ENCODE results near the gene SNN.

SNN gene

DNA sequence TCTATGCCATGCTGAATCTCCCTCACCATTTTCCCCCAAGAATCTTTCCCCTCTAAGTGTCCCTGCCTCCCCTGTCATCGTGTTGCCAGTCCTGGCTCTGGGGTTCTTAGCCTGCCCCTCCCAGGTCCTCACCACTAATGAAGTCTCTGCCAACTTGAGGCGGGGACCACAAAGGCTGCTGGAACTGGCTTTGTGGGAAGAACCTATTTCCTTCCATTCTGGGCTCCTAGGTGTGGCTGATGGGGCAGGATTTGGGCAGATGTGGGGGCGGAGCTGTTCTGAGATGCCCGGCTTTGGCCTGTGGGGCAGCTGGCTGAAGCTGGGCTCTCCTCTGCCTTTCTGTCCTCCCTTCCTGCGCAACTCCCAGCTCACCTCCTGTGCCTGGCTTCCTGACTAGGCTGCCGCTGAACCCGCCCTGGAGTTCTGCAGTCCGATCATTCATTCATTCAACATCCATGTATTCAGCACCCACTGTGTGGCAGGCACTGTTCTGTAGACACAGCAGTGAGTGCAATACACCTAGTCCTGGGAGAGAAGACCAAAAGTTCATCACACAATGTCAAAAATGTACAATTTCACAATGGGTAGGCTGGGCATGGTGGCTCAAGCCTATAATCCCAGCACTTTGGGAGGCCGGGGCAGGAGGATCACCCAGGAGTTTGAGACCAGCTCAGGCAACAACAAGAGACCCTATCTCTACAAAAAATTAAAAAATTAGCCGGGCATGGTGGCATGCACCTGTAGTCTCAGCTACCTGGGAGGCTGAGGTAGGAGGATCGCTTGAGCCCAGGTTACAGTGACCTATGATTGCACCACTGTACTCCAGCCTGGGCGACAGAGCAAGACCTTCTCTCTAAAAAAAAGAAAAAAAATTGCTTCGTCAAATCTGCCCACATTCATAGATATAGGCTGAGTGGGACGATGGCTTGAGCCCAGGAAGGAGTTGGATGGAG is 1.9 kb upstream of the SNN start:
- no peak for DNase-seq (ENCODE audit: low read depth, low spot score)

DNA sequence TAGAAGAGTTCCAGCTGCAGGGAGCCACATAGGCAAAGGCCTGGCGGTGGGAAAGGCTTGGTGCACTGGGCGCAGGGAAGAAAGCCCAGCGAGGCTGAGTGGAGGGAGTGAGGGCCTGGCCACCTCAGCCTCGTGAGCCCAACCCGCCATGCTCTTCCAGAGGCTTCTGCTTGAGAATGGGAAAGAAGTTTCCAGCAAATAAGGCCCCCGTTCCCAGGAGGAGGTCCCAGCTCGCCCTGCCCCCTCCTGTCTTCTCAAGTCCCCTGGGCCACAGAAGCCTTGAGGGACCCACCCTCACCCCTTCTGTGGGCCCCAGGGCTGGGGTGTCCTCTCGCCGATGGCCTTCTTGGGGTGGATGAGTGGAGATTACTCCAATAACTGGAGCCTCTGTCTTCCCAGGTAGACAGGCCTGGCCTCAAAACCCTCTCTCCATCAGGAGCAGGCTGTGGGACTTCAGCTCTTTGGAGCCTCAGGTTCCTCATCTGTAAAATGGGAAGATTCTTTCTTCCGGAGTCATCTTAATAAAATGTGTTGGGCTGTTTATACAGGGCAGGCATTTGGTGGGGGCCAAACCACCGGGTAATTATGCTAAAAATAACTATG is 933 bp upstream of the SNN start:
- peak; percentile 49 for DNase-seq (ENCODE audit: low read depth, low spot score)

DNA sequence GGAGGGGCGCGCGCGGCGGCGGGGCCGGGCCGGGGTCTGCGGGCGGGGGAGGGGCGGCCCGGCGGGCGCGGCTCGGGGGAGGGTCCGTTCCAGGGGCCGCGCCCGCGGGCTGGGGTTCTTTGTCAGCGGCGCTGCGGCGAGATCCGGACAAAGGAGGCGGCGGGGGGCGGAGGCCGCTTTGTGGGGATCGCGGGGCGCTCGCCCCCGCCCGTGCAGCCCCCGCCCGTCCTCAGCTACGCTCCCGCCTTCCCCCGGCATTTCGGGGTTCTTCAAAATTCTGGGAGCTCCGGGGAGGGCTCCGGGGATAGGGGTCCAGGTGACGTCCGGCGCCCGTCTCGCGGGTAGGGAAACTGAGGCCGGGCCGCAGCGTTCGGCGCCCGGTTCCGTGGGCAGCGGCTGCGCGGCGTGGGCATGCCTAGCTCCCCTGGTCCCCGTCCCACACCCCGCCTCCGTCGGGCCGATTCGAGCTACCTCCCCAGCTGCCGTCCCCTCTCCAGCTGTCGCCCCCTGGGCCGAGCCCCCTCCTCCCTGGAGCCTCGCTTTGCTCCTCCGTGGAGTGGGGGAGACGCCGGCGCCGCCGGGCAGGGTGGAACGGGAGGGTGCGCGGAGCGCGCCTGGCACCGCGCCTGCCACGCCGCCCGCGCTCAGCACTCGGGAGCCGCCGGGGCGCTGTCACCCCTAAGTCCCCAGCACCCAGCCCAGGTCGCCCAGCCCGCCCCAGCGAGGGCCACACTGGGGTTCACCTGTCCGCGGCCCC is 546 bp downstream of the SNN start:
- DNase-seq (ENCODE audit: low read depth, low spot score), result no peak

DNA sequence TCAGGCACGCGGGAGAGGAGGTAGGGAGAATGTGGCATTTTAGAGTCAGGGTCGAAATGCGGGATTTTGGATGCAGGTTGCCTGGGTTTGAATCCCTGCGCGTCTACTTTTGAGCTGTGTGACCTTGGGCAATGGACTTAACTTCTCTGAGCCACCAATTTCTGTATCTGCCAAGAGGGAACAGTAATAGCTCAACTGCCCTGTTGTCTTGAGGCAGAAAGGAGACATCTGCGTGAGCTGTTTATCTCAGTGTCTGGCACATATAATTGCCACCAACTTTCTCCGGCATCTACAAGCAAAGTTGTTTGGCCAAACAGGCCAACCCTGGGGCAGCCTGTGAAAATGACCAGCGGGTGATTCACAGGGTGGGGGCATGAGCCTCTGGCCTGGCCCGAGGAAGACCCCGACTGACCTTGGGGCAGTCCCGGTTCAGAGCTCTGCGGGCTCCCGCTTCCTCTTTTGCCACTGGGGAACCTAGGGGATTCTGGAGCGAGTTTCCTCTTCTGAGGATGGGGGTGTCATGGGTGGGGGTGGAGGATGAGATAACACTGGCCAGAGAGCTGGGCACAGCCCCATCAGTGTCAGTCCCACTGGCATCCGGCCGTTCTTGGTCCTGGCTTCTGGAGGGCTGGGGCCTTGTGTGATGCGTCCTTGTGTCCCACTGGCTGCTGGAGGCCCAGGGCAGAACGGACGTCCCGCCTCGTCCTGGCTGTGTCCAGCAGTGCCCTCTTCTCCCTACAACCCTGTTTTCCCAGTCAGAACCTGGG is 1.3 kb downstream of the SNN start:
- DNase-seq (ENCODE audit: low read depth, low spot score), result peak; percentile 42

DNA sequence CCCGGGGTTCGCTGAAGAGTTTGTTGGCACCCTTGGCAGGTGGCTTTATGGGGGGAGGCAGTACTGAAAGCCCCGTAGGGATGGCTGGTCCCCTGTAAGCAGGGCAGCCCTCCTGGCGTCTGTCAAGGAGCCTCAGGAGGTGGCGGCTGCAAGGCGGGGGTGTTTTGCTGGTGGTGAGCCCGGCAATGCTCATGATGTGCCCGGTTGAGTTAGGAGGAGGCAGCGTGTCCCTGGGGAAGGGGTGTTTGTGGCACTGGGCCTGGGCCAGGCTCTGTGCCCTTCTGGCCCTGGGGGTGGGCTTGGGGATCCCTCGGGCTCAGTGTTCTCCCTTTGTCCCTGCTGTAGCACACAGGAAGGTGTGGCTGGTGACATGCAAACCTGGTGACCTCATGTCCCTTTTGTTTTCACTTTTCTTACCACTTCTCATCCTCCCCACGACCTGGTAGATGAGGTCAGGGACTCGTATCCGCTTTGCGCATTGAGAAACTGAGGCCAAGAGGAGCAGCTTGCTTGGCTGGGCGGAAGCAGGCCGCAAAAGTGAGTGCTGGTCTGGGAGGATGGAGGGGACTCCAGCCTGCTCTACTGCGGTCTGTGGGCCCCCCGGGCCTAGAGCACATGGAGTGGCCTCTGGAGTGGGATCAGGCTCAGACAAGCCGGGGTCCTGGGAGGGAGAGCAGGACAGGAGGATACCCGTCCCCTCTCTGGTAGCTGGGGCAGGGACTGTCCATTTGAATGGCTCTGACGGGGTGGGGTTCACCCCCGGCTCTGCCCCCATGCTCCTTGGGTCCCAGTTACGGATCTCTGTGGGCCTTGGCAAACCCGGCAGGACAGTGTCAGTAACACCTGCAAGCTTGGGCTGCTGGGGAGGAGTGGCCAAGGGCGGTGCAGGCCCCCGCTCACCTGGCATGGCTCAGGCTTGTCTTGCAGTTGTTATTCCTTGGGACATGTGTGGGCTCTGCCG is 2.2 kb downstream of the SNN start:
- peak; percentile 37 for DNase-seq (ENCODE audit: low read depth, low spot score)

DNA sequence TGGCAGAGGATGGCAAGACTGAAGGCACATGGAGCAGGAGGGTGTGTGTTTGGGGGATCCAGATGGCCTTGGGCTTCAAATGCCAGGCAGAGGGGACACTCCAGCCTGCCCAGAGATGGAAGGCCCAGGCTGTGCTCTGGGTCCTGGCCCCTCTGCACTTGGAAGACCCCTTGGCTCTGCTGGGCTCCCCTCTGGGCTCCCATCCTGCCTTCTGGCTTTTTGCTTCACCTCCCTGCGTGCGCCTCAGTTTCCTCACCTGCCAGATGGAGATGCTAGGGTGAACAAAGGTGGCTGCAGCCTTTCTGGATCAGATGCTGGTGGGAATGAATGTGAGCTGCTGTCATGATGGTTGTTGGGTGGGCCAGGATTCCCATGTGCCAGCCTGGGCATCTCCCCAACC is 3.0 kb downstream of the SNN start:
- no peak for DNase-seq (ENCODE audit: low read depth, low spot score)

DNA sequence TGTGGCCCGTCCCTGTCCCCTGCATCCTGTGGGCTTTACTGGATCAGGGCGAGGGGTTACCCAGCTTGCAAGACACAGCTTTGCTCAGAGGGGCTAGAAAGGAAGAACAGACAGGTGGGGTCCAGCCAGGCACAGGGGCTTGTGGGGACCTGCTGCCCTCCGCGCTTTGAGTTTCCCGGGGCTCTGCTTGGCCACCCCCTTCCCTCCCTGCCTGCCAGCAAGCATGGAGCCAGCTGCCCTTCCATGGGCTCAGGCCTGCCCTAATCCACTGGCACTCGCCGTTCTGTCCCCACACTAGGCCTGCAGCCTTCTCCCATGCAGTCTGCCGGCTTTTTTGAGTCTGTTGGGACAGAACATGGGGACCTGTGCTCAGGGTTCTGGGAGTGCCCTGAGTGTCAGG is 3.4 kb downstream of the SNN start:
- DNase-seq (ENCODE audit: low read depth, low spot score), result no peak

DNA sequence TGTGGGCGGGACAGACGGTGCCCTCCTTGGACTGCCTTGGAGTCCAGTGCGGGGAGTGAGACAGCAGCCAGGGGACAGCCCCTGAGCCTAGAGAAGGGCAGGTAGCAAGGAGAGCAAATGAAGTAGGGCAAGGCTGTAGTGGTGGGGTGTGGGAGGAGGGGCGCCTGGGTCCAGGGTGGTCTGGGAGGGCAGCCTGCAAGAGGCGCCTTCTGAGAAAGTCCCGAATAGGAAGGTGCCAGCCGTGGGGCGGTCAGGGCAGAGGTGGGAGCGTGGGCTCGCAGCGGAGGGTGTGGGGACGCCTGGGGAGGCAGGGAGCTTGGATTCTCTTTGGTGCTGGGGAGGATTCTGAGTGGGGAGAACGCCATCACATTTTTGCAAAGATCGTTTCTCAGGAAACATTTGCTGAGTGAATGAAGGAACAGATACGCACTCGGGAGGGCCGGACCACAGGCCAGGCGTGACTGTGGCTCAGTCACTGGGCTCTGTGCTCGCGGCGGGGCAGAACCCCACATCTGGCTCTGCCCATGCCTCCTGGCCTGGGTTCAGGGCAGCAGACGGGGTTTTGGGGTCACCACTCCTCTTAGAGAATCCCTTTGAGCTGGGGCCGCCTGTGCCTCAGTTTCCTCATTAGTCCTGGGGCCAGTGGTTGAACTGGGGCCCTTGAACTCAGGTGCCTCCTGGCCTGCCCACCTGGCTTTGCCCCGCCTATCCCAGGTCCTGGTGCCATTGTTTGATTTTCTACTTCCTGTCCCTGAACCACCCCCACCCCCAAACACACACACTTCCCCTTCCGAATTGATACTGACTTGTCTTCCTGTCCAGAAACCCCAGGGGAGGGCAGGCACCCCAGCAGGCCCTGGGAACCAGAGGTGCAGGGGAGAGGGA is 4.2 kb downstream of the SNN start:
- DNase-seq (ENCODE audit: low read depth, low spot score), result no peak

DNA sequence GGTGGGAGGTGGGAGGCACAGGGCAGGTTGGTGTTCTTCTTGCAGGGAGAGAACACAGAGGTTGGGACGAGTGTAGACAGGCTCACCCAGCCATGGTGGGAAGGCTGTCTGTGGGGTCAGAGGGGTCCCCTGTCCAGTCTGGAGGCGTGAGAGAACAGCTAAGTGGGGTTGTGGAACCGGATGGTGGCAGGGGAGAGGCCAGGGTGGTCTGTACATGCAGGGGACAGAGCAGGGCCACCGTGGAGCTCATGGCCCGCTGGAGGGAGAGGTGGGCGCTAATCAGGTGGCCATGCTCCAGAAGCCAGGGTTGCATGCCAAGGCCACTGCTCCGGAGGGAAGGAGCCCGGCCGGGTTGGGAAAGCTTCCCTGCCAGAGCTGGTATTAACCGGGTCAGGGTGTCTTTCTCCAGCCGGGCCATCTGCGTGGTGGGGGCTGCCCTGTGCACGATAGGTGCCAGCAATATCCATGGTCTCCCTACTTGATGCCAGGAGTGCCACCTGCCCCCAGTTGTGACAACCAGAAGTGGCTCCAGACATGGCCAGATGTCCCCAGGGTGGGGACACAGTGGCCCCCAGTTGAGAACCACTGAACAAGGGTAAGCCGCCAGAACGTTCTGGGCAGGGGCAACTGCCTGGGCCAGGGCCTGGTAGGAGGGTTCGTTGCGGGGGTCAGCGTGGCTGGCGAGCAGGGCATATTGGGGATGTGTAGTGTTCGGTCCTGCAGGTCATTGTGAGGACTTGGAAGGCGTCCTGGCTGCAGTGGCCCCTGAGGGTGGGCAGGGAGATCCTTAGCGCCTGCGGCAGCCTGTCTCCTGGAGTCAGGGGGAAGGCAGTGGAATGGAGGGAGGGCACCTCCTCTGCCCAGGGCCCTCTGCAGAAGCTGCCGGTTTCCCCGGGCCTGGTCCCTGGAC is 5.1 kb downstream of the SNN start:
- DNase-seq (ENCODE audit: low read depth, low spot score), result no peak

DNA sequence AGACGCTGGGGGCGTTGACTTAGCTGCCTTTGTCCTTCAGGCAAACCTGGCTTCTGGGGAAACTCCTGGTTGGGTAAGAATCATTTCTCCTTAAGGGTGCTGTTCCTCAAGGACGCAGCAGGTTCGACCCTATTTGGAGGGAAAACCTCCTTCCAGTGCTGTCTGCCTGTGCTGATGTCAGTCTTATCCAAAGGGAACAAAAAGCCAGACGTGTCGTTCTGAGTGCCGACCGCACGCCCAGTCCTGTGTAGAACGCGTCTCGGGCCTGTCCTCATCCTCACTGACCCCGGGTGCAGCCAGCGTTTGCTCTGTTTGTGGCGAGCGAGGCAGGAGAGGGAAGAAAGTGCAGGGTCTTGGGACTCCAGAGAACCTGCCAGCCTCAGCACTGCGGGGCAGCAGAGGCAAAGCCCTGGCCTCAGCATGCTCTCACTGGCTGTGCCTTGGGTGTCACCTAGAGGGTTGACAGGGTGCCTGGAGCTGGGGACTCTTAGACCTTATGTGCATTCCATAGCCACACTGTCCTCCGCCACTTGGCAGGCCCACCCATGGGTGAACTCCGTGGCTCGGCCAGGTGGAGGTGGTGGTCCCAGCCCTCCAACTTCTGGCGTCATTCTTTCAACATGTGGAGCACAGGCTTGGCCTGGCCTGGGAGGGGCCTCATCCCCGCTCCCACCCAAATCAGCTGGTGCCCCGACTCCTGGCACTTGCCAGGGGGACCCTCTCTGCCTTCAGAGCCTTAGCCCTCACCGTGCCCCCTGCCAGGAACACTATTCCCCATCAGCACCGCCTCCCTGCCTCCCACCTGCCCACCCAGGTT is 6.0 kb downstream of the SNN start:
- no peak for DNase-seq (ENCODE audit: low read depth, low spot score)

DNA sequence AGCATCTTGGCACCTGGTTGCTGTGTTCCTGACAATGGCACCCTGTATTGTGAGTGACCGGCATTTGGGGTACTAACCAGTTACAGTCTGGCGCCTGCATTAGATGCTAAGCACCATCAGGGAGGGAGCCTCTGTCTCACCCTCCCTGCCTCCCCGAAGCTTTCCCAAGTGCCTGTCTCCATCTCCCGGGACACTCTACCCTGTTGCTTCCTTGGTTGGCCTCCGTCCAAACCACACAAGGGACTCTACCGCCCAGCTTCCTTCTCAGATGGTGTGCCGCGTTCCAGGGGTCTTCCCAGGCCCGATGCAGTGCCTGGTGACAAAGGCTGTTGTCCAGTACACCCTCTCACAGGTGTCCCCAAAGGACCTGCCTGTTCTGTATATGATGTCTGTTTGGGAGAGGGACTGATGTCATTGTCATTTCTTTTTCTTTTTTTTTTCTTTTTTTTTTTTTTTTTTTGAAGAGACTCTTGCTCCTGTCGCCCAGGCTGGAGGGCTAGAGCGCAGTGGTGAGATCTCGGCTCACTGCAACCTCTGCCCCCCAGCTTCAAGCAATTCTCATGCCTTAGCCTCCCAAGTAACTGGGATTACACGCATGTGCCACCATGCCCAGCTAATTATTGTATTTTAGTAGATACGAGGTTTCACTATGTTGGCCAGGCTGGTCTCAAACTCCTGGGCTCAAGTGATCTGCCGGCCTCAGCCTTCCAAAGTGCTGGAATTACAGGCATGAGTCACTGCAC is 6.7 kb downstream of the SNN start:
- no peak for DNase-seq (ENCODE audit: low read depth, low spot score)

DNA sequence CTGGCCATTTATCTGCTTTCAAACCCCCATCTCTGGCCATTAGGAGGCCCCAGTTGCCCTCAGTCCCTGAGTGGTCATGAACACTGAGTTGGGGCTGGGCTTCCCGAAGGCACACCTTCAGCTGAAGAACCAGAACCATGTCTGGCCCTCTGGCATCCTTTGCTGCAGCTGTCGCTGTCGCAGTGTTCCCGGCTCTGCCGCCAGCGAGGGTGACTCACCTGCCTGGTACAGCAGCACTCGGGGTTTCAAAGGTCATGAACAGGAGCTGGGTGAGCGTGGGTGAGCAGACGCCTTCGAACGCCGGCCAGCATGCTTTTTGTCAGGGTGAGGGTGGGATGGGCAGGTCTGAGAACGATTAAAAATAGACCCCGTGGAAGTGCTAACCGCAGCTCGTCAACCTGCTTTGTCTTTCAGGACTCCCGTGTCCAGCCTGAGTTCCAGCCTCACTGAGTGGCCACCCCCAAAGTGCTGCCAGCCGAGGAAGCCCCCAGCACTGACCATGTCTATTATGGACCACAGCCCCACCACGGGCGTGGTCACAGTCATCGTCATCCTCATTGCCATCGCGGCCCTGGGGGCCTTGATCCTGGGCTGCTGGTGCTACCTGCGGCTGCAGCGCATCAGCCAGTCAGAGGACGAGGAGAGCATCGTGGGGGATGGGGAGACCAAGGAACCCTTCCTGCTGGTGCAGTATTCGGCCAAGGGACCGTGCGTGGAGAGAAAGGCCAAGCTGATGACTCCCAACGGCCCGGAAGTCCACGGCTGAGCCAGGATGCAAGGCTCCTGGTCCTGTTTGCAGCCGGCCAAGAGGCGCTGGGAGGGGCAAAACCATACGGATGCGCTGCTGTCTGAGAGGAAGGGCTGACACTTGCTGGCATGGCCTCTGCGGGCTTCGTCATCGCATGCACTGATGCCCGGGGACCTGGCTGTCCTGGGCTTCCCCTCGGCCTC is 7.6 kb downstream of the SNN start:
- DNase-seq (ENCODE audit: low read depth, low spot score), result peak; percentile 54

DNA sequence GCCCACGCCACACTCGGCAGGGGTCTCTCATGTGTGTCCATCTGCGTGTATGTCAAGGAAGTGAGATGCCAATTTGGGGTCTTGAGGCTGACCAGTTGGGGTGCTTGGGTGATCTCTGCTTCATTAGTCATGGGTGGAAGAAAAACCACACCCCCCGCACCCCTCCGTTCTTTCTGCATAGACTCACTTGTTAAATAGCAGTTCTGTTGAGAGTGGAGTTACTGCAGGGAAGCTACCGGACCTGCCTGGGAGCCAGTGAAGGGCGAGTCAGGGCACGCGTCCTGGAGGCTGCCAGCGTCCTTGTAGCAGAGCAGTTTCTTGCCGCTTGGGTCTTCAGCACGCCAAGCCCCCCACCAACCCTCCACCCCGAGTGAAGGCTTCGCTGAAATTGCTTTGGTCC is 8.5 kb downstream of the SNN start:
- DNase-seq (ENCODE audit: low read depth, low spot score), result no peak

DNA sequence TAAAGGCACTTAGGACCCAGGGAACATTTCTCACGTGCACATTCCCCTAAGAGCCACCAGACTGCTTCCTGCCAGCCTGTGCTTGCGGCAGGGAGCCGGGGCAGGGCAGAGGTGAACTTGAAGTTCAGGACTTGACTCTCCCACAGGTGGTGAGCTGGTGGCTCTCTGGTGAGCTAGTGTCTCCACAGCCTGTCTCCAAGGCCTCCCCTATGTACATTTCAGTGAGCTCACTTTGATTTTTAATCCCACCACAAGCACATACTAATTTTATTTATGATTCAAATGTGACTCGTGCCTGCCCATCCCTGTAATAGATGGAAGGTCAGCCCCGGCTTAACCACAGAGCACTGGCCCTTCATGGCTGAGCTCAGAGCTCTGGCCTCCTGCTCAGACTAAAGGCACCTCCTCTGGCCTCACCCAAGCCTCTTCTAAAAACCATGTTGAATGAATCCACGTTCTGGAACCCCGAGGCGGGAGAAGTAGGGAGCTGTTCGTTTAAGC is 9.2 kb downstream of the SNN start:
- DNase-seq (ENCODE audit: low read depth, low spot score), result no peak
